GM18870 (cell line): ENCODE data around the gene KDM5B.
"Not testable (repeated sequence)": the region's sequence is repeated elsewhere in the genome, so short reads cannot be mapped to it uniquely, and the experiment has no call there.

Experiments
- ATAC-seq: cut with Tn5 transposase; IDR thresholded peaks from one replicate; pipeline ENCODE4 v1.9.1; 2021; ENCODE audit warnings: moderate library complexity; ENCODE audit not compliant: unreplicated experiment

KDM5B gene

DNA sequence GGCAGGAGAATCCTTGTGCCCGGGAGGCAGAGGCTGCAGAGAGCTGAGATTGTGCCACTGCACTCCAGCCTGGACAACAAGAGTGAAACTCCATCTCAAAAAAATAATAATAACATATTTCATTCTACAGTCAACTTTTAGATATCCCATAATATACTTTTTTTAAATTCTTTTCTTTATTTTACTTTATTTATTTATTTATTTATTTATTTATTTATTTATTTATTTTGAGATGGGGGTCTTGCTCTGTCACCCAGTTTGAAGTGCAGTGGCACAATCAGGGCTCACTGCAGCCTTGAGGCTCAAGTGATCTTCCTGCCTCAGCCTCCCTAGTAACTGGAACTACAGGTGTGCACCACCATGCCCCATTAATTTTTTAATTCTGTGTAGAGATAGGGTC, 94.0 kb downstream of the KDM5B start:
- ATAC-seq, result not testable (repeated sequence)

- no peak for ATAC-seq
Observed at GRCh38 chr1:202713110-202713509, 95.1 kb downstream of the KDM5B start.

GRCh38 chr1:202711949-202712635, 96.1 kb downstream of the KDM5B start:
- no peak for ATAC-seq

GRCh38 chr1:202710070-202711045, 97.9 kb downstream of the KDM5B start, which contains the start of gene SYT2:
Gene SYT2, minus strand, starts transcription at chr1:202710454. Its CDS starts 104,682 bp downstream, at chr1:202605772.
- no peak for ATAC-seq

DNA sequence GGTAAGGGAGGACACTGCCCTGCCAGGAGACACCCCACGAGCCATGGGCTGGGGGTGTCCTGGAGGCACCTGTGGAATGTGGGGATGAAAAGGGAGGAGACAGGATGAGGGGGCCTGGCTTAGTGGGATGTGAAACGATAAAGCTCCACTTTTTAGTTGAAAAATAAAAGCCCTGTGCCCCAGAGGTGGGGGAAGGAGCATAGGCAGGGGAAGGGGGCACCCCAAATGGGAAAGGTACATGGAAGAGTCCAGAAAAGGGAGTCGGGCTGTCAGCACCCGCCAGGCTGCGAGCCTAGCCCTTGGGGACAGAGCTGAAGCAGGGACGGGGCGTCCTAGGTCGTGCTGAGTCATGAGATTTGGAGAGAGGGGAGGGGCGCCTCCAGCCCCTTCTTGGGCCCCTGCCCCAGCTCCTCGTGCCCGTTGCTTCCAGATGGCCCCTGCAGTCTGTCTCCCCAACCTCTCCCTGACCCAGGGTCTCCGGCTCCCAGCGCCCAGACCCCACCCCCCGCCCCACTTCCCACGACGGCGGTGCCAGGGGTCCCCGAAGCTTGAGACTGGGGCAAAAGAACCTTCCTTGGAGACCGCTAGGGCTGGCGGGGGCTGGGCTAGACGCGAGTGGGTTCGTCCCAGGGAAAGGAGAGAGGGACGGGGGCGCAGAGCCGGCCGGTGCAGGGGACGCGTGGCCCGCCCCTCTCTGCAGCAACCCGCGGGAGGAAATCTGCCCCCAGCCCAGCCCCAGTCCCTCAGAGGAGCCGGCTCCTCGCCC, 98.8 kb downstream of the KDM5B start:
- ATAC-seq, result no peak

DNA sequence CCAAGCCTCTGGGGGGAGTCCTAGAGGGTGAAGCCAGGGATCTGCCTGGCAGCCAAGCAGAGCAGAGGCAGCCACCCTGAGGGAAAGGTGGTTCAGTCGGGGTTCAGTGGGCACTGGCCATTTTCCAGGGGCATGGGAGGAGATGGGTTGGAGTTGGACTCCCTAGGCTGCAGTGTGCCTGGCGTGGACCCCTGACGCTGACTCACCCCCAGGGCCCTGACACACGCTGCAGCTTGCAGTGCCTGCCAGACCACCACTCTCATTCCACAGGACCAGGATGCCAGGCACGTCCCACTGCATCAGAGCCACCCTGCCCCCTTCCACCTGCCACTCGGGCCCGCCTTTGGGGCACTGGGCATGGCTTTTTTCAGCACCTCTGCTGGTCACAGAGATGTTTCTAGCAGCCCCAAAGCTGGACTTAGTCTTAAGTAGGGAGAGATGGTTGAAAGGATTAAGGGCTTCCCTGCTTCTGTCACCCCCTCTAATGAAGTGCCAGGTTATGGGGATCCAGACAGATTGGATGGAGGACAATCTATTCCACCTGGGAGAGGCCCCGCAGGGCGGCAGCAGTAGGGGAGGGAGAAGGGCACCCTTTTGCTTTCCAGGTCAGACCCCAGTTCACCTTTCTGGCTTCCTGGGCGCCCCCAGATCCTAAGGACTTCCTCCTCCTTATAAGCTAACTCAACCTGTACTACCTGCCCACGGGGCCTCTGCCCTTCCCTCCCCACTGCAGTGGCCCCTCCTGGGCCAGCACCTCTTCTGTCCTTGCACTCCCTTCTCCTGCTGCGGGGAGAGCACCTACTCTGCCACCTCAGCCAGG, 99.6 kb downstream of the KDM5B start:
- no peak for ATAC-seq

DNA sequence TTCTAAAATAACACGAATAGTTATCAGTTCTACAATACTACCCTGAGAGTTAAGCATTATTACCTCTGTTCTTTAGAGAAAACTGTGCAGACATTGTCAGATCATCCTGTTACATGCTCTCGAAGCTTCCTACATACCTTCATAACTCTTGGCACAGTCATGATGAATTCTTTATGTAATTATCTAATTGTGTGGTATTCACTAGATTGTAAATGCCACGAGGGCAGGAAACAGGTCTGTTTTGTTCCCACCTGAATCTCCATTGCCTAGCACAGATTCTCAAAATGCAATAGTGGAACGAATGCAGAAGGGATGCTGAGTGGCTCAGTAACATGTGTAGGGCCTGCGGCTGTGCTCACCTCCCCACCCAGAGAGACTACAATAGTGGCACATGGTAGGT, 101.4 kb downstream of the KDM5B start:
- ATAC-seq, result no peak

- ATAC-seq, result no peak
Observed at GRCh38 chr1:202704601-202705000, 103.6 kb downstream of the KDM5B start.

GRCh38 chr1:202703191-202703590, 105.0 kb downstream of the KDM5B start:
- no peak for ATAC-seq

DNA sequence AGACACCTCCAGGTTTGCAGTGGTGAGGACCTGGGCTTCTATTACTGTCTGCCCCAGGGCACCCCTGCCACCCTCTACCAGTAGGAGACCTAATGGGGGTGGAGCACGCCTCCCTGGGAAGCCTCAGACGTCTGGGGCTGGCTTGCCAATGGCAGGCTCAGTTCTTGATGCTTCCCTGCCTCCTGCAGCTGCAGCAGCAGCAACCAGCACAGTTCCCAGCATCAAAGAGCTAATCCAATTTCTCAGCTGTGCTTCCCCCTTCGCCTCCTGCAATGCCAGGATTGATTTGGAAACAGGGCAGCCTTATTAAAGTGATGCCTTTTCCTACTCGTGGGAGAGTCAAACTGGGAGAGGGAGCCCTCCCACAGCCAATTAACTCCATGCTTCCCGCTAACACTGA, 106.1 kb downstream of the KDM5B start:
- ATAC-seq, result no peak

- ATAC-seq, result no peak
Observed at GRCh38 chr1:202701200-202701599, 107.0 kb downstream of the KDM5B start.

GRCh38 chr1:202700061-202700460, 108.2 kb downstream of the KDM5B start:
- no peak for ATAC-seq

- no peak for ATAC-seq
Observed at GRCh38 chr1:202698276-202698675, 109.9 kb downstream of the KDM5B start.

GRCh38 chr1:202697038-202697437, 111.2 kb downstream of the KDM5B start:
- ATAC-seq, result no peak

GRCh38 chr1:202694314-202694713, 113.9 kb downstream of the KDM5B start:
- ATAC-seq, result no peak

DNA sequence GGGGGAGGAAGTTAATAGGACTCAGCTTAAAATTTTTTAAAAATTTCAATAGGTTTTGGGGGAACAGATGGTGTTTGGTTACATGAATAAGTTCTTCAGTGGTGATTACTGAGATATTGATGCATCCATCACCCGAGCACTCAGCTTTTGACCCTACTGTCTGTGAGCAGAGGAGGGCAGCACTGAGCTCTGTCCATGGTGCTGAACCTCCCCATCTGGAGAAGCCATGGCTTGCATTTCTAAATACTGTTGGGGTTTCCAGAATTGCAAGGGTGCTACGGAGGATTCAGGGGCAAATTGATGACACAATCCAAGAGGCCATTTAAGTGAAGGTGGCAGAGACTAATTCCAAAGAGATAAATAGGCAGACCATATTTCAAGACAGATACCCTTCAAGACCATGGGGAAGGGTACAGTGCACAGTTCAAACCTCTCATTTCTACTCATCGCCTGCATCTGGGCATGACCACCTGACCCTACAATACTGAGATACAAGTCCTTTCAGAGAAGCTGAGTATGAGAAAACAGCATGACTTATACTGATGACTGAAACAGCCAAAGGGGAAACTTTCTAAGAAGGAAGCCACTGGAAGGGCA, 115.2 kb downstream of the KDM5B start:
- ATAC-seq, result no peak

- no peak for ATAC-seq
Observed at GRCh38 chr1:202691816-202692215, 116.4 kb downstream of the KDM5B start.

- ATAC-seq, result no peak
Observed at GRCh38 chr1:202689493-202690342, 118.5 kb downstream of the KDM5B start.

DNA sequence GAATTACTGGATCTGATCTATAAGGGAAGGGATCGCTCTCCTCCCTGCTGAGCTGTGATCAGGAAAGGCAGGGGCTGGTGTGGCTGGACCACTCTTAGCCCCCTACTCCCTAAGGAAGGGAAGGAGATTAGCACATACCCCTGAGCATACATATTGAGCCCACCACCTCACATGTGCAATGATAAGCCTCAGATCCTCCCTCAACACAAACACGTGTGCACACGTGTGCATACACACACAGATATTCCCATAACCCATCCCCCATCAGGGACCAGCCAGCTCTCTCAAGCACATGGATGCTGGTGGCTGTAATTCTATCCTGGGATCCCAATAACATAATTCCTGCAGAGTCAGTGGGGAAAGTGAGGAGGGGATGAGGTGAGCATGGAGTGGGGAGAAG, 119.1 kb downstream of the KDM5B start:
- ATAC-seq, result no peak
